HCT116 (cell line): ENCODE data around the gene PKP2. TPM values are rescaled to one million over a fixed set of nuclear protein-coding genes. Genes with fewer than 3 reads are reported as not detected.

Experiments
- ATAC-seq: fragments of 200-7000 bp; cut with Tn5 transposase; 2 replicates; pipeline ENCODE4 v1.9.1; 2020; ENCODE audit warnings: mild to moderate bottlenecking, moderate library complexity
- BruUV-seq: library from RNA; stranded (reverse); fragments of 400-500 nt; replicated peaks from 2 replicates; lab custom pipeline; 2021; lab: Mats Ljungman, UMichigan
- CTCF ChIA-PET: fragments of 300-600 bp; sonication (Branson Sonifier 250); formaldehyde crosslinking; loops from one replicate; lab custom pipeline; 2021; ENCODE audit warnings: antibody characterized with exemption; lab: Charles Lee
- POLR2A ChIA-PET: fragments of 300-600, 350-600 bp; sonication (Branson Sonifier 250); formaldehyde crosslinking; loops from one replicate; lab custom pipeline; 2021; ENCODE audit warnings: antibody characterized with exemption; lab: Charles Lee
- RAD21 ChIA-PET, 2 experiments: fragments of 300-600 bp; sonication (Branson Sonifier 250); formaldehyde crosslinking; loops; one replicate each; lab custom pipeline; 2023; ENCODE audit warnings: low total read pairs in 2 of 2; ENCODE audit not compliant: uncharacterized antibody in 2 of 2, unreplicated experiment in 2 of 2, low non-redundant PET in 1 of 2; lab: Charles Lee
- DNase-seq: peaks from one replicate; pipeline ENCODE4 v3.0.0-alpha.2; 2010; ENCODE audit warnings: low read depth, low spot score
- H2AFZ ChIP-seq: fragments of 200-600 bp; shearing (Covaris generic), sonication (generic); 2 replicates; pipeline ENCODE4 v1.6.1; 2017; ENCODE audit warnings: low read depth, mixed run types, mixed read lengths, antibody characterized with exemption, low read length; ENCODE audit not compliant: poor library complexity, severe bottlenecking
- H3K27ac ChIP-seq: 2 replicates; pipeline ENCODE4 v1.5.1; 2012; ENCODE audit warnings: low read depth, low read length
- H3K27me3 ChIP-seq: fragments of 200-600 bp; sonication (generic); 2 replicates; pipeline ENCODE4 v1.6.1; 2016; ENCODE audit warnings: mixed run types, low read length, mixed read lengths; ENCODE audit not compliant: insufficient read depth
- H3K36me3 ChIP-seq, 2 experiments: fragments of 200-500 bp in 1 of 2; fragments of 200-600 bp in 1 of 2; sonication (Bioruptor generic) in 1 of 2; sonication (generic) in 1 of 2; 2 replicates each; pipeline versions ENCODE4 v1.5.1 to v1.6.1; 2014 to 2016; ENCODE audit warnings: low read length in 2 of 2, inconsistent platforms in 1 of 2, mixed read lengths in 1 of 2, mixed run types in 1 of 2; ENCODE audit not compliant: insufficient read depth in 2 of 2, control insufficient read depth in 1 of 2
- H3K4me1 ChIP-seq, 2 experiments: fragments of 200-600 bp in 1 of 2; sonication (generic) in 1 of 2; 2 replicates each; pipeline versions ENCODE4 v1.5.1 to v1.6.1; 2012 to 2017; ENCODE audit warnings: low read length in 2 of 2, inconsistent platforms in 1 of 2, mild to moderate bottlenecking in 1 of 2, mixed read lengths in 1 of 2, mixed run types in 1 of 2, moderate library complexity in 1 of 2; ENCODE audit not compliant: insufficient read depth in 2 of 2, control insufficient read depth in 1 of 2
- H3K4me2 ChIP-seq: fragments of 200-600 bp; sonication (generic); 2 replicates; pipeline ENCODE4 v1.6.1; 2017; ENCODE audit warnings: mixed run types, low read length, mixed read lengths
- H3K4me3 ChIP-seq, 2 experiments: fragments of 200-600 bp in 1 of 2; sonication (generic) in 1 of 2; replicated peaks in 1 of 2; 2 replicates each; pipeline ENCODE4 v1.5.1; 2011 to 2016; ENCODE audit warnings: low read length in 2 of 2, control low read depth in 1 of 2, low read depth in 1 of 2, mild to moderate bottlenecking in 1 of 2, mixed read lengths in 1 of 2, mixed run types in 1 of 2
- H3K79me2 ChIP-seq: fragments of 200-600 bp; sonication (generic); 2 replicates; pipeline ENCODE4 v1.6.1; 2017; ENCODE audit warnings: mild to moderate bottlenecking, mixed run types, low read length, moderate library complexity, mixed read lengths; ENCODE audit not compliant: insufficient read depth
- H3K9ac ChIP-seq: fragments of 200-600 bp; sonication (generic); 2 replicates; pipeline ENCODE4 v1.6.1; 2016; ENCODE audit warnings: low read length, mixed read lengths
- H3K9me2 ChIP-seq: fragments of 200-600 bp; sonication (generic), shearing (Covaris generic); 2 replicates; pipeline ENCODE4 v1.6.1; 2017; ENCODE audit warnings: mixed run types, mild to moderate bottlenecking, moderate library complexity; ENCODE audit not compliant: insufficient read depth
- H3K9me3 ChIP-seq, 2 experiments: fragments of 200-500 bp in 1 of 2; fragments of 200-600 bp in 1 of 2; sonication (Bioruptor generic) in 1 of 2; sonication (generic) in 1 of 2; 2 replicates each; pipeline ENCODE4 v1.6.1; 2014 to 2017; ENCODE audit warnings: low read length in 2 of 2, mixed read lengths in 2 of 2, inconsistent platforms in 1 of 2, low read depth in 1 of 2, mild to moderate bottlenecking in 1 of 2, mixed run types in 1 of 2, moderate library complexity in 1 of 2; ENCODE audit not compliant: control insufficient read depth in 1 of 2, insufficient read depth in 1 of 2
- H4K20me1 ChIP-seq: fragments of 200-600 bp; sonication (generic), shearing (Covaris generic); 2 replicates; pipeline ENCODE4 v1.6.1; 2017; ENCODE audit warnings: mixed run types, mild to moderate bottlenecking, moderate library complexity; ENCODE audit not compliant: insufficient read depth
- CBX3 ChIP-seq: IDR thresholded peaks from 2 replicates; pipeline ENCODE4 v1.6.1; 2012; ENCODE audit warnings: low read depth
- CEBPB ChIP-seq: IDR thresholded peaks from 2 replicates; pipeline ENCODE4 v1.6.1; 2012; ENCODE audit warnings: low read depth
- EGR1 ChIP-seq: IDR thresholded peaks from 2 replicates; pipeline ENCODE4 v1.6.1; 2012; ENCODE audit warnings: low read depth
- ELF1 ChIP-seq: IDR thresholded peaks from 2 replicates; pipeline ENCODE4 v1.6.1; 2012; ENCODE audit warnings: low read depth, borderline replicate concordance
- EZH2 ChIP-seq: fragments of 200-600 bp; sonication (generic); IDR thresholded peaks from 2 replicates; pipeline ENCODE4 v1.6.1; 2017; ENCODE audit warnings: antibody characterized with exemption, mixed run types
- EZH2phosphoT487 ChIP-seq: fragments of 200-600 bp; IDR thresholded peaks from 2 replicates; pipeline ENCODE4 v1.6.1; 2018; ENCODE audit warnings: antibody characterized with exemption, borderline replicate concordance
- FOSL1 ChIP-seq: IDR thresholded peaks from 2 replicates; pipeline ENCODE4 v1.6.1; 2012; ENCODE audit warnings: low read depth
- JUND ChIP-seq: IDR thresholded peaks from 2 replicates; pipeline ENCODE4 v1.6.1; 2012
- POLR2AphosphoS5 ChIP-seq: IDR thresholded peaks from 2 replicates; pipeline ENCODE4 v1.6.1; 2011; ENCODE audit warnings: mild to moderate bottlenecking, low read depth, low read length, moderate library complexity
- RAD21 ChIP-seq: IDR thresholded peaks from 2 replicates; pipeline ENCODE4 v1.6.1; 2012; ENCODE audit warnings: low read depth, mild to moderate bottlenecking
- SIN3A ChIP-seq: IDR thresholded peaks from 2 replicates; pipeline ENCODE4 v1.6.1; 2012; ENCODE audit warnings: low read depth
- SP1 ChIP-seq: IDR thresholded peaks from 2 replicates; pipeline ENCODE4 v1.6.1; 2012; ENCODE audit warnings: low read depth
- SRF ChIP-seq: IDR thresholded peaks from 2 replicates; pipeline ENCODE4 v1.6.1; 2012; ENCODE audit warnings: low read depth
- TCF7L2 ChIP-seq: IDR thresholded peaks from 2 replicates; pipeline ENCODE4 v1.7.0; 2011; ENCODE audit warnings: borderline replicate concordance, inconsistent platforms; ENCODE audit not compliant: insufficient read depth, insufficient read length; ENCODE audit errors: extremely low read depth
- YY1 ChIP-seq: IDR thresholded peaks from 2 replicates; pipeline ENCODE4 v1.6.1; 2011; ENCODE audit warnings: low read length, low read depth, moderate library complexity, mild to moderate bottlenecking; ENCODE audit not compliant: insufficient replicate concordance; ENCODE audit errors: extremely low read depth
- ZFX ChIP-seq: fragments of 450-650 bp; IDR thresholded peaks from 2 replicates; pipeline ENCODE4 v1.6.1; 2017
- ZNF274 ChIP-seq: fragments of 200-500 bp; sonication (Bioruptor generic); IDR thresholded peaks from 2 replicates; pipeline ENCODE4 v1.6.1; 2014; ENCODE audit warnings: mild to moderate bottlenecking, low read depth, low read length, inconsistent platforms
- intact Hi-C: fragments of 100-400 bp; cut with micrococcal nuclease; formaldehyde crosslinking; loops from 2 replicates; pipeline ENCODE4 v1.10.0; 2022
- total RNA-seq: library from RNA; stranded (reverse); gene quantifications from one replicate; pipeline ENCODE4 v1.2.1, GENCODE V29; 2021; ENCODE audit not compliant: unreplicated experiment
- TF ChIP-seq, protein P1 (sequence below): IDR thresholded peaks from 2 replicates; pipeline ENCODE4 v1.6.1; 2012
- TF ChIP-seq, protein P2 (sequence below): IDR thresholded peaks from 2 replicates; pipeline ENCODE4 v1.6.1; 2011; ENCODE audit warnings: mild to moderate bottlenecking, low read length, moderate library complexity; ENCODE audit not compliant: insufficient replicate concordance; ENCODE audit errors: extremely low read depth
- TF ChIP-seq, protein P3 (sequence below): IDR thresholded peaks from 2 replicates; pipeline ENCODE4 v1.6.1; 2012

The PKP2 gene
- total RNA-seq, 1 experiment from 2014 or later, result 21.5 TPM

DNA sequence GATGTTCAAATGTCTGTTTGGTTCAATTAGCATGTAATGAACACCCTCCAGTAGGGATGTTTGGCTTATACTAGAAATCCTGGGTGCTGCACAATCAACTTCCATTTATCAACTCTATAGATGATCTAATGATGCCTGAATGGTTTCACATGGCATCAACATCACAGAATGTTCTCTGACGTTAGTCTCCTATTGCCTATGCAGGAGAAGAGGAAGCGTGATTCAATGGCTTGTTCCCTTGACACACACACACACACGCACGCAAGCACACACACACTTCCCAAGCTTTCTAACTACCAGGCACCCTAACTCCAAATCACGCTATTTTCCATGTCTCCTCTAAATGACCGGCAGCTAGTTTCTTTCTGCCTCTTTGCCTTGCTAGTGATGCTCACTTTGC lies 49.3 kb downstream of the PKP2 start:
- no peak for DNase-seq
- CTCF ChIA-PET, result no interaction called here
- Histone ChIP-seq H3K36me3 (no peaks in the 10 kb centered on the region; a peak in 1 of 4 replicates), H3K9ac (no peak overlapping the region), H3K27ac (no peak overlapping the region), H3K4me1 (no peaks in the 10 kb centered on the region), H3K9me3 (no peaks in the 10 kb centered on the region), H3K4me3 (no peak overlapping the region), H4K20me1 (no peaks in the 10 kb centered on the region), H3K79me2 (no peaks in the 10 kb centered on the region), H3K27me3 (no peaks in the 10 kb centered on the region), H3K4me2 (no peak overlapping the region), H2AFZ (no peak overlapping the region), H3K9me2 (no peaks in the 10 kb centered on the region)
- intact Hi-C loops, result no loop called here
- ATAC-seq, result no peak
- TF ChIP-seq RAD21 (no peak), SP1 (no peak), POLR2AphosphoS5 (no peak), ZNF274 (no peak), EGR1 (no peak), CBX3 (no peak), ZFX (no peak), EZH2phosphoT487 (no peak), ELF1 (no peak), JUND (no peak), SIN3A (no peak), TCF7L2 (no peak), CEBPB (no peak), FOSL1 (no peak), YY1 (no peak), EZH2 (no peak), SRF (no peak)
- TF ChIP-seq, protein P1, sequence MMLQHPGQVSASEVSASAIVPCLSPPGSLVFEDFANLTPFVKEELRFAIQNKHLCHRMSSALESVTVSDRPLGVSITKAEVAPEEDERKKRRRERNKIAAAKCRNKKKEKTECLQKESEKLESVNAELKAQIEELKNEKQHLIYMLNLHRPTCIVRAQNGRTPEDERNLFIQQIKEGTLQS, result no peak
- TF ChIP-seq, protein P2, sequence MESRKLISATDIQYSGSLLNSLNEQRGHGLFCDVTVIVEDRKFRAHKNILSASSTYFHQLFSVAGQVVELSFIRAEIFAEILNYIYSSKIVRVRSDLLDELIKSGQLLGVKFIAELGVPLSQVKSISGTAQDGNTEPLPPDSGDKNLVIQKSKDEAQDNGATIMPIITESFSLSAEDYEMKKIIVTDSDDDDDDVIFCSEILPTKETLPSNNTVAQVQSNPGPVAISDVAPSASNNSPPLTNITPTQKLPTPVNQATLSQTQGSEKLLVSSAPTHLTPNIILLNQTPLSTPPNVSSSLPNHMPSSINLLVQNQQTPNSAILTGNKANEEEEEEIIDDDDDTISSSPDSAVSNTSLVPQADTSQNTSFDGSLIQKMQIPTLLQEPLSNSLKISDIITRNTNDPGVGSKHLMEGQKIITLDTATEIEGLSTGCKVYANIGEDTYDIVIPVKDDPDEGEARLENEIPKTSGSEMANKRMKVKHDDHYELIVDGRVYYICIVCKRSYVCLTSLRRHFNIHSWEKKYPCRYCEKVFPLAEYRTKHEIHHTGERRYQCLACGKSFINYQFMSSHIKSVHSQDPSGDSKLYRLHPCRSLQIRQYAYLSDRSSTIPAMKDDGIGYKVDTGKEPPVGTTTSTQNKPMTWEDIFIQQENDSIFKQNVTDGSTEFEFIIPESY, result no peak
- TF ChIP-seq, protein P3, sequence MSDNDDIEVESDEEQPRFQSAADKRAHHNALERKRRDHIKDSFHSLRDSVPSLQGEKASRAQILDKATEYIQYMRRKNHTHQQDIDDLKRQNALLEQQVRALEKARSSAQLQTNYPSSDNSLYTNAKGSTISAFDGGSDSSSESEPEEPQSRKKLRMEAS, result no peak
- BruUV-seq, result no TSS peak
- RAD21 ChIA-PET, result no interaction called here
- POLR2A ChIA-PET, result no interaction called here
